Measurements from ENCODE around the gene ELOVL2.

DNA sequence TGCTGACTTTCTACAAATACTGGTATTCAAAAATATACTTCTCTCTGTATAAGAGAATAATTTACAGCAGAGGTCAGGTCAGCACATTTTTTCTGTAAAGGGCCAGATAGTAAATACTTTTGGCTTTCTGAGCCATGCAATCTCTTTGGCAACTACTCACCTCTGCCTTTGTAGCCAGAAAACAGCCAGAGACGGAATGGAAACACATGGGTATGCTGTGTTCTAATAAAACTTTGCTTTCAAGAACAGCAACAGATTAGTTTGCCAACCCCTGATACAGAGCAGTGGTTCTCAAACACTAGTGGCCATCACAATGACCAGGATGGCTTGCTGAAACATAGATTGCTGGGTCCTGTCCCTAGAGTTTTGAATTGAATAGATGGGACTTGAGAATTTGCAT is 111.0 kb downstream of the ELOVL2 start:
- TF ChIP-seq, protein P1, sequence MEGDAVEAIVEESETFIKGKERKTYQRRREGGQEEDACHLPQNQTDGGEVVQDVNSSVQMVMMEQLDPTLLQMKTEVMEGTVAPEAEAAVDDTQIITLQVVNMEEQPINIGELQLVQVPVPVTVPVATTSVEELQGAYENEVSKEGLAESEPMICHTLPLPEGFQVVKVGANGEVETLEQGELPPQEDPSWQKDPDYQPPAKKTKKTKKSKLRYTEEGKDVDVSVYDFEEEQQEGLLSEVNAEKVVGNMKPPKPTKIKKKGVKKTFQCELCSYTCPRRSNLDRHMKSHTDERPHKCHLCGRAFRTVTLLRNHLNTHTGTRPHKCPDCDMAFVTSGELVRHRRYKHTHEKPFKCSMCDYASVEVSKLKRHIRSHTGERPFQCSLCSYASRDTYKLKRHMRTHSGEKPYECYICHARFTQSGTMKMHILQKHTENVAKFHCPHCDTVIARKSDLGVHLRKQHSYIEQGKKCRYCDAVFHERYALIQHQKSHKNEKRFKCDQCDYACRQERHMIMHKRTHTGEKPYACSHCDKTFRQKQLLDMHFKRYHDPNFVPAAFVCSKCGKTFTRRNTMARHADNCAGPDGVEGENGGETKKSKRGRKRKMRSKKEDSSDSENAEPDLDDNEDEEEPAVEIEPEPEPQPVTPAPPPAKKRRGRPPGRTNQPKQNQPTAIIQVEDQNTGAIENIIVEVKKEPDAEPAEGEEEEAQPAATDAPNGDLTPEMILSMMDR (IDR thresholded peaks at IDR 0.05): no peak
- TF ChIP-seq POLR2A (IDR thresholded peaks at IDR 0.05): no peak
- TF ChIP-seq POLR2AphosphoS5 (IDR thresholded peaks at IDR 0.05): no peak

All from transverse colon (tissue), 4 donors.